ENCODE data around the gene CAMK4. TPM values are rescaled to one million over a fixed set of nuclear protein-coding genes. Genes with fewer than 3 reads are reported as not detected.

CAMK4 gene
- total RNA-seq, 2 experiments from 2014 or later = 40.6 to 44.4 TPM

DNA sequence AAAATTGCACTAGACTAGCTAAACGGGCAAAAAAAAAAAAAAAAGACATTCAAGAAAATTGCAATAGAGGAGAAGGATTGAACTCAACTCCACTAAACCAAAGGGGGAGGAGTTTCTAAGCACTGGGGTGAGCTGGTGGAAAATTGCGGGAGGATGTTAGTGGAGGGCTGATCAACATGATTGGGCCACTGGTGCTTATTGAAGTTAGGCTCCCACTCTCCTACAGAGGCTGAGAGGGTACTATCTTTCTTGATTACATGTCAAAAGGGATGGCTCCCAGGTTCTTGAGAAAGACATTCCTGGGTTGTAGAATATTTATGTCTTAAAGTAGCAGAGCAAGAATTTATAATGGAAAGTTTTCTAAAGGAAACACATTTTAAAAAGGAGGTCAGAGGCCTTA, 38.0 kb downstream of the CAMK4 start:
- intact Hi-C loops (cut with micrococcal nuclease) = loop anchor here (1.0 to 2.0 kb wide), 2 partner anchors 8 to 75 kb away; no protein-coding TSS in a partner anchor
- H3K9me3 Mint-ChIP-seq = peaks cover 12% of the 10 kb centered on the region
- no peak overlapping the region for H3K27ac Mint-ChIP-seq
- DNase-seq = no peak
- H3K4me1 Mint-ChIP-seq (ENCODE audit: low read depth) = peaks cover 24% of the 10 kb centered on the region
- H3K4me3 Mint-ChIP-seq = no peak overlapping the region
- H3K36me3 Mint-ChIP-seq (ENCODE audit: low read depth) = peaks cover 14% of the 10 kb centered on the region
- H3K27me3 Mint-ChIP-seq (ENCODE audit: low read depth) = no peaks in the 10 kb centered on the region
- CTCF ChIA-PET = no interaction called here

DNA sequence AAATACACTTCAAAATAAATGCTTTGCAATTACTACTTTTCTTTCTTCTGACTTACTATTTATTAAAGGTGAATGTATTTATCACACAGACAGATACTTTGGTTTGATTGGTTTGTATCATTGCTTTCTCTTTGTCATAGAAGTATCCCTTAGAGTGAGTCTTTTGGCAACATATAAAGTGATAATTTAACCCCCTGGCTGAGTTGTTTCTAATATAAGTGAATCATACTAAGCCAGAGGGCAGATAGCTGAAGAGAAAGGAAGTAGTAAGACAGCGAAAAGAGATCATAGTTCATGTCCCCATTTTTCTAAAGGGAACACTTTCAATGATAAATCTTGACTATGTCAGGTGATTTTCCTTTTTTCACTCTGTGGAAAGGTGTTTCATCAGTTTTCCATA, 38.6 kb downstream of the CAMK4 start:
- peaks cover 7% of the 10 kb centered on the region for H3K36me3 Mint-ChIP-seq (ENCODE audit: low read depth)
- no peak overlapping the region for H3K4me3 Mint-ChIP-seq
- intact Hi-C loops (cut with micrococcal nuclease) = loop anchor here (1.0 to 2.0 kb wide), 3 partner anchors 9 to 74 kb away; no protein-coding TSS in a partner anchor
- DNase-seq = no peak
- CTCF ChIA-PET = interaction anchor here (0.6 to 1.0 kb wide), 3 partner anchors 10 to 269 kb away, joined by 3 to 5 read pairs (median 3); no protein-coding TSS in a partner anchor
- H3K27me3 Mint-ChIP-seq (ENCODE audit: low read depth) = no peaks in the 10 kb centered on the region
- H3K4me1 Mint-ChIP-seq (ENCODE audit: low read depth) = peaks cover 20% of the 10 kb centered on the region
- H3K27ac Mint-ChIP-seq = peak overlapping the region; percentile 66
- peaks cover 5% of the 10 kb centered on the region for H3K9me3 Mint-ChIP-seq

DNA sequence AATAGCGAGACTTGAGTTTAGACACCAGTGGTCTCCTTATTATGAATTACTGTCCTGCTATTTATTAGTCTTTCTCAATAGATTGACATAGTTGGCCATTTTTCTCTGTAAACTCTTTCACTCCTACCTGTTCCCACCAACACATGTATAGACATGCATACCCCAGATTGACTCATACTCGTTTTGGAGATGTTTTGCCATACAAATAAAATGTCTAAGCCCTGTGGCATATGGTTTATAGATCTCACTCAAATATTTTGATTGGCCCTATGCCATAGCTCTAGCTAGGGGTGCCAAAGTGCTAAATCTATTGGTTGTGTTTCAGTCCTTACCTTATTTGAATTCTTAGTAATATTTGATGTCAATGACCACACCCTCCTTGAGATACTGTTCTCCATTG, 42.3 kb downstream of the CAMK4 start:
- CTCF ChIA-PET = interaction anchor here (0.6 to 1.6 kb wide), 4 partner anchors 11 to 55 kb away, joined by 3 to 8 read pairs (median 3); no protein-coding TSS in a partner anchor
- no peak for DNase-seq
- no peak overlapping the region for H3K4me3 Mint-ChIP-seq
- H3K4me1 Mint-ChIP-seq (ENCODE audit: low read depth) = peaks cover 50% of the 10 kb centered on the region
- intact Hi-C loops (cut with micrococcal nuclease) = loop anchor here (1.0 kb wide), 1 partner anchor 8 kb away; no protein-coding TSS in a partner anchor
- H3K27ac Mint-ChIP-seq = peak overlapping the region; percentile 4
- H3K36me3 Mint-ChIP-seq (ENCODE audit: low read depth) = peaks cover 27% of the 10 kb centered on the region
- peaks cover 20% of the 10 kb centered on the region for H3K9me3 Mint-ChIP-seq
- H3K27me3 Mint-ChIP-seq (ENCODE audit: low read depth) = no peaks in the 10 kb centered on the region

GRCh38 chr5:111268300-111268699, 44.1 kb downstream of the CAMK4 start:
- Mint-ChIP-seq H3K36me3 (ENCODE audit: low read depth) (peaks cover 31% of the 10 kb centered on the region), H3K27me3 (ENCODE audit: low read depth) (no peaks in the 10 kb centered on the region), H3K9me3 (peaks cover 22% of the 10 kb centered on the region), H3K4me3 (no peak overlapping the region), H3K4me1 (ENCODE audit: low read depth) (peaks cover 63% of the 10 kb centered on the region), H3K27ac (no peak overlapping the region)
- DNase-seq = no peak
- CTCF ChIA-PET = interaction anchor here (1.2 to 2.4 kb wide), 3 partner anchors 11 to 112 kb away, joined by 3 to 10 read pairs (median 5); no protein-coding TSS in a partner anchor
- intact Hi-C loops (cut with micrococcal nuclease) = no loop called here

DNA sequence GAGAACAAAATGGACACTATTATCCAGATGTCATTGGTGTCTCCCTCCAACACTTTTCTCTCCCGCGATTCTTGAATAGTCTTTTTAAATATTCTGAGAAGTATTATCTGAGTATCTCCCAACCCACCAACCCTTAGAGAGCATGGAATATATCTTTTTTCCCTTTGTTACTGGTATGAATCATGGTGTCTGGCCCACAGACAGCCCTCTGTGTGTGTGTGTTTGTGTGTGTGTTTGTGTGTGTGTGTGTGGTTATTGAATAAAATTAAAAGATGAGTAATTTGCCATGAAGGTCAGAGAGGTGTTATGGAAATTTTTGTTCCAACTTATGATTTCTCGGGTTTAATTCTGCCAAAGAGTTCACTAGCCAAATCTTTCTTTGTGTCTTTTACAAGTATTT, 47.7 kb downstream of the CAMK4 start:
- no peak for DNase-seq
- CTCF ChIA-PET = no interaction called here
- H3K27ac Mint-ChIP-seq = peak overlapping the region; percentile 19
- intact Hi-C loops (cut with micrococcal nuclease) = loop anchor here (1.0 to 5.0 kb wide), 3 partner anchors 9 to 35 kb away; no protein-coding TSS in a partner anchor
- no peaks in the 10 kb centered on the region for H3K27me3 Mint-ChIP-seq (ENCODE audit: low read depth)
- peaks cover 18% of the 10 kb centered on the region for H3K9me3 Mint-ChIP-seq
- peaks cover 70% of the 10 kb centered on the region for H3K4me1 Mint-ChIP-seq (ENCODE audit: low read depth)
- peaks cover 26% of the 10 kb centered on the region for H3K36me3 Mint-ChIP-seq (ENCODE audit: low read depth)
- no peak overlapping the region for H3K4me3 Mint-ChIP-seq

GRCh38 chr5:111277061-111277460, 52.9 kb downstream of the CAMK4 start:
- no peaks in the 10 kb centered on the region for H3K27me3 Mint-ChIP-seq (ENCODE audit: low read depth)
- no peaks in the 10 kb centered on the region for H3K36me3 Mint-ChIP-seq (ENCODE audit: low read depth)
- H3K27ac Mint-ChIP-seq = no peak overlapping the region
- CTCF ChIA-PET = interaction anchor here (1.4 to 5.5 kb wide), 4 partner anchors 41 to 117 kb away, joined by 4 to 198 read pairs (median 28); partner anchors contain the start of gene CAMK4
- no peak overlapping the region for H3K4me3 Mint-ChIP-seq
- intact Hi-C loops (cut with micrococcal nuclease) = loop anchor here (1.0 to 5.0 kb wide), 4 partner anchors 21 to 205 kb away; partner anchors contain the start of genes TSLP and WDR36
- H3K4me1 Mint-ChIP-seq (ENCODE audit: low read depth) = peaks cover 63% of the 10 kb centered on the region
- no peak for DNase-seq
- H3K9me3 Mint-ChIP-seq = no peaks in the 10 kb centered on the region

- no peaks in the 10 kb centered on the region for H3K36me3 Mint-ChIP-seq (ENCODE audit: low read depth)
- H3K27ac Mint-ChIP-seq = peak overlapping the region; percentile 83
- CTCF ChIA-PET = interaction anchor here (0.6 to 5.5 kb wide), 34 partner anchors 9 to 1682 kb away, joined by 3 to 198 read pairs (median 6); partner anchors contain the start of gene CAMK4
- intact Hi-C loops (cut with micrococcal nuclease) = loop anchor here (1.0 to 5.0 kb wide), 8 partner anchors 55 to 868 kb away; partner anchors contain the start of genes CAMK4, TSLP and WDR36
- H3K4me3 Mint-ChIP-seq = peak overlapping the region; percentile 38
- H3K9me3 Mint-ChIP-seq = no peaks in the 10 kb centered on the region
- no peaks in the 10 kb centered on the region for H3K27me3 Mint-ChIP-seq (ENCODE audit: low read depth)
- DNase-seq = peak; percentile 96
- peaks cover 67% of the 10 kb centered on the region for H3K4me1 Mint-ChIP-seq (ENCODE audit: low read depth)
These were observed 54.8 kb downstream of the CAMK4 start for GRCh38 chr5:111278858-111279504.

DNA sequence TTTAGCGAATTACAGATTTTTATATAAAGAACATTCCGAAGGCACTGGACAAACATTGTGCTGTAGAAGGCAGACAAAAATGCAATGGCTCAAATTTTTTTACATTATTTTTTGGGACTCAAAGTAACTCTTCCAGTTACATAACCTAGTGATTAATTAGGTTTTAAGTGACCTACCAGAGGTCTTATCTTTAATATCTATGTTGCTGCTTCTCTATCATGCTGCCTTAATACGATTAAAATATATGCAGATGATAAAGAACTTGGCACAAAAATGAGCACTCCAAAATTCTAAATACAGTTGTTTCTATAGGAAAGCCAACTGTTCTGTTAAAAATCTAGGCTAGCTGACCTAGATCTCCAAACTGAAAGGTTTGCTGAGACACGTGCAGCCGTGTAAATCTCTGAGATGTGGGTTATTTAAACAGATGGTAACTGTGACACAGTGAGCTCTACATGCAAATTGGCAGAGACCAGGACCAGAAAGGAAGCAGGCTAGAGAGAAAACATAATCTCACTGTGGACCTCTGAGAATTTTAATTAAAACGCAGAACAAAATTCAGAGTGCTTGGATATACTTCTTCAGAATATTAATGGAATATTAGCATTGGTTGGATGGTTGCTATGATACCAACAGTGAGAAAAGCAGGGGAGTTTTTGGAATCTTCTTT, 56.2 kb downstream of the CAMK4 start:
- H3K4me1 Mint-ChIP-seq (ENCODE audit: low read depth) = peaks cover 66% of the 10 kb centered on the region
- intact Hi-C loops (cut with micrococcal nuclease) = loop anchor here (10.0 kb wide), 1 partner anchor 474 kb away; the partner anchor contains the start of gene NREP
- no peak overlapping the region for H3K4me3 Mint-ChIP-seq
- no peaks in the 10 kb centered on the region for H3K9me3 Mint-ChIP-seq
- H3K27ac Mint-ChIP-seq = no peak overlapping the region
- no peaks in the 10 kb centered on the region for H3K36me3 Mint-ChIP-seq (ENCODE audit: low read depth)
- CTCF ChIA-PET = interaction anchor here (0.6 to 5.5 kb wide), 12 partner anchors 12 to 979 kb away, joined by 3 to 198 read pairs (median 8); partner anchors contain the start of gene CAMK4
- no peak for DNase-seq
- H3K27me3 Mint-ChIP-seq (ENCODE audit: low read depth) = no peaks in the 10 kb centered on the region

DNA sequence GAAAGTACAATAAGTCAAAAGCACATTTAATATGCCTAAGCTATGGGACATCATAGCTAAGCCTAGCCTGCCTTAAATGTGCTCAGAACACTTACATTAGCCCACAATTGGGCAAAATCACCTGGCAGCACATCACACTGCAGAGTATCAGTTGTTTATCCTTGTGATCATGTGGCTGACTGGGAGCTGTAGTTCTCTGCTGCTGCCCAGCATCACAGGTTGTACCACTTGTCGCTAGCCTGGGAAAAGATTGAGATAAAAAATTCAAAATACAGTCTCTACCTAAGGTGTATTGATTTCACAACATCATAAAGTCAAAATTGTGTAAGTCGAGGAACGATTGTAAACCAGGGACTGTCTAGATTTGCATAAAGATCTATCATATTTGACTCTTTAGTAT, 58.6 kb downstream of the CAMK4 start:
- Mint-ChIP-seq H3K4me3 (no peak overlapping the region), H3K4me1 (ENCODE audit: low read depth) (peaks cover 68% of the 10 kb centered on the region), H3K36me3 (ENCODE audit: low read depth) (no peaks in the 10 kb centered on the region)

GRCh38 chr5:111284825-111285224, 60.6 kb downstream of the CAMK4 start:
- no peaks in the 10 kb centered on the region for H3K9me3 Mint-ChIP-seq
- intact Hi-C loops (cut with micrococcal nuclease) = loop anchor here (5.0 to 10.0 kb wide), 2 partner anchors 202 to 470 kb away; partner anchors contain the start of gene NREP
- H3K4me3 Mint-ChIP-seq = no peak overlapping the region
- H3K27ac Mint-ChIP-seq = no peak overlapping the region
- CTCF ChIA-PET = interaction anchor here (0.9 to 1.3 kb wide), 2 partner anchors 126 to 128 kb away, joined by 4 to 6 read pairs; no protein-coding TSS in a partner anchor
- no peaks in the 10 kb centered on the region for H3K27me3 Mint-ChIP-seq (ENCODE audit: low read depth)
- peaks cover 3% of the 10 kb centered on the region for H3K36me3 Mint-ChIP-seq (ENCODE audit: low read depth)
- DNase-seq = no peak
- H3K4me1 Mint-ChIP-seq (ENCODE audit: low read depth) = peaks cover 71% of the 10 kb centered on the region

More for the DNA sequence above, 58.6 kb downstream of the CAMK4 start:
- CTCF ChIA-PET = no interaction called here
- intact Hi-C loops (cut with micrococcal nuclease) = loop anchor here (10.0 kb wide), 1 partner anchor 472 kb away; the partner anchor contains the start of gene NREP
- no peaks in the 10 kb centered on the region for H3K27me3 Mint-ChIP-seq (ENCODE audit: low read depth)
- no peak overlapping the region for H3K27ac Mint-ChIP-seq
- no peak for DNase-seq
- no peaks in the 10 kb centered on the region for H3K9me3 Mint-ChIP-seq

DNA sequence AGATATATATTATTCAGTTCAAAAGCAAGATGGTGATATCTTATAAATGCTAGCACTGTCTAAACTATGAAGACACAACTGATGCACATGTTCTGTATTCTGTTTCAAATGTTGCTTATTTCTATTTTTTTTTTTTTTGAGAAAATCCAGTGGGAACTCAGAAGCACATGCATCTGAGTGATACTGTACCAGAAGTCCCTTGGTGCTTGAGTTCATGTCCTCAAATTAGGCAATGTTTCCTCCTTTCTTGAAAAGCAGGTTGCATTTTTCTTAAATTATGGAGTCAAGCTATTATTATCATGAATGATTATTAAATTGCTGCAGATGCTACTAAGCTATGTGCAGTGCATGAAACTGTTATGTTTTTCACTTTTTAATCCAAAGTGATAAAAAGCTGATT, 70.4 kb downstream of the CAMK4 start:
- H3K4me3 Mint-ChIP-seq = no peak overlapping the region
- no peaks in the 10 kb centered on the region for H3K27me3 Mint-ChIP-seq (ENCODE audit: low read depth)
- peaks cover 10% of the 10 kb centered on the region for H3K9me3 Mint-ChIP-seq
- H3K36me3 Mint-ChIP-seq (ENCODE audit: low read depth) = peaks cover 15% of the 10 kb centered on the region
- H3K4me1 Mint-ChIP-seq (ENCODE audit: low read depth) = peaks cover 50% of the 10 kb centered on the region
- no peak overlapping the region for H3K27ac Mint-ChIP-seq
- intact Hi-C loops (cut with micrococcal nuclease) = no loop called here
- CTCF ChIA-PET = interaction anchor here (0.6 to 2.1 kb wide), 2 partner anchors 15 to 130 kb away, joined by 3 to 11 read pairs; no protein-coding TSS in a partner anchor
- DNase-seq = no peak

GRCh38 chr5:111295649-111296048, 71.5 kb downstream of the CAMK4 start:
- Mint-ChIP-seq H3K27me3 (ENCODE audit: low read depth) (no peaks in the 10 kb centered on the region), H3K4me1 (ENCODE audit: low read depth) (peaks cover 46% of the 10 kb centered on the region)
- CTCF ChIA-PET = interaction anchor here (0.7 to 2.1 kb wide), 3 partner anchors 16 to 236 kb away, joined by 4 to 11 read pairs (median 4); no protein-coding TSS in a partner anchor

More at GRCh38 chr5:111295649-111296048, 71.5 kb downstream of the CAMK4 start:
- Mint-ChIP-seq H3K9me3 (peaks cover 10% of the 10 kb centered on the region), H3K27ac (no peak overlapping the region), H3K4me3 (no peak overlapping the region), H3K36me3 (ENCODE audit: low read depth) (peaks cover 16% of the 10 kb centered on the region)
- DNase-seq = no peak
- intact Hi-C loops (cut with micrococcal nuclease) = no loop called here

All from activated naive CD4-positive, alpha-beta T cell treated with anti-CD3 and anti-CD28 coated beads for 36 hours (primary cell).